Epithelial cell of esophagus (primary cell): ENCODE results near the gene DNAJA4.

Source experiments
- DNase-seq: peaks from one replicate; pipeline ENCODE4 v3.0.0; 2010; ENCODE audit warnings: low read depth
- H3K4me3 ChIP-seq: 2 replicates; pipeline ENCODE4 v1.5.1; 2011; ENCODE audit warnings: mild to moderate bottlenecking, low read length, control low read depth
- CTCF ChIP-seq: IDR thresholded peaks from 2 replicates; pipeline ENCODE4 v1.5.1; 2011; ENCODE audit warnings: low read depth, mild to moderate bottlenecking, low read length, control low read depth, inconsistent platforms; ENCODE audit not compliant: insufficient read depth; ENCODE audit errors: missing control alignments

Gene DNAJA4

DNA sequence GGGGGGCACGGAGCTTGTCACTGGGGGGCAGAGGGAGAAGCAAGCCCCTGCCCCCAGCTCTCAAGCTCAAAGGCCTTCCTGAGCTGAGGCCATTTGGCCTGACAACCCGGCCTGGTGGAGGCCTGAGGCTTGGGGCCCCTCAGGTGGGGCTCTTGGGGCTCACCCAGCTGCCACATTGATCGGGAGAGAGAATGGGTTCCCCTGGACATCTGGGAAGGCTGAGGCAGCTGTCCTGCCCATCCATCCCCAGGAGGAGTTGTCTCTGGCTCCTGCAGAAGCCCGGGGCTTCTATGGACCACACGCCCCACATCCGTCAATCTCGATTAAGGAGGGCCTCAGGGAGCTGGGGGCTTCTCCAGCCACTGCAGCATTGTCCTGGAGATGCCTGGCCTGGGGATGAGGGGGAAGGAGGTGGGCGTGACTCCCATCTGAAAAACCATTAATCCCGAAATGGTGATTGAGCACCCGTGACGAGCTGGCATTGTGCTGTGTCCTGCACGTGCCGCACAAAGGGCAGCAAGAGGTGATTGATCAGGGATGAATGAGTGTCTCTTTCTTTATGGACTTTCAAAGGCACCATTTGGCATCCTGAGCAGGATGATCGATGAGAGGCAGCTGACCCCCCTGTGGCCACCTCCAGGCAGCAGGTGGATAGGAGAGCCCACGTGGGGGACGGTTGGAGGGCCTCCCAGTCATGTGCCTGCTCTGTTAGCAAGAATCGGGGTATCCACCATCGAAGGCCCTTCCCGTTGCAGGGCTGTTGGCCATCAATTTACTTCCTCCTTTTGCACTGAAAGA, 58.6 kb downstream of the DNAJA4 start:
- DNase-seq = no peak
- no peak for TF ChIP-seq CTCF
- H3K4me3 ChIP-seq = no peak overlapping the region

- DNase-seq = no peak
- H3K4me3 ChIP-seq = no peak overlapping the region
- no peak for TF ChIP-seq CTCF
Observed at GRCh38 chr15:78323693-78324092, 59.3 kb downstream of the DNAJA4 start.

DNA sequence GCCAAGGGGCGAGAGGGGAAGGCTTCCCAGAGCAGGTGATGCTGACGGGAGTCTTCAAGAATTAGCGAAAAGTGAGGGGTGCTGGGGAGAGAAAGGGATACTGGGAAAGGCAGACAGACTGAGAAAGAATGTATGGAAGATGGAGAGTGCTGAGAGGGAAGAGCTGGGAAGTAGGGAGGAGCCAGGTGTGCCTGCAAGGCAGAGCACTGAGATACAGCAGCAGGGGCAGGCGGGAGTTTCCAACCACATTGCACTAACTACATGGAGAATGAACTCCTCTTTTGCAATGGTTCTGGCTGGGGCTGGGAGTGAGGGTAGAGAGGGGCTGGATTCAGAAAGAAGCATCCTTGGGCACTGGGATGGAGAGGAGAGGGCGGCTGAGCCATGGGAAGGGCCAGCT, 59.8 kb downstream of the DNAJA4 start:
- H3K4me3 ChIP-seq = no peak overlapping the region
- DNase-seq = no peak
- no peak for TF ChIP-seq CTCF

- H3K4me3 ChIP-seq = no peak overlapping the region
- peak; percentile 65 for DNase-seq
- no peak for TF ChIP-seq CTCF
Observed at GRCh38 chr15:78325092-78325843, 60.9 kb downstream of the DNAJA4 start.

DNA sequence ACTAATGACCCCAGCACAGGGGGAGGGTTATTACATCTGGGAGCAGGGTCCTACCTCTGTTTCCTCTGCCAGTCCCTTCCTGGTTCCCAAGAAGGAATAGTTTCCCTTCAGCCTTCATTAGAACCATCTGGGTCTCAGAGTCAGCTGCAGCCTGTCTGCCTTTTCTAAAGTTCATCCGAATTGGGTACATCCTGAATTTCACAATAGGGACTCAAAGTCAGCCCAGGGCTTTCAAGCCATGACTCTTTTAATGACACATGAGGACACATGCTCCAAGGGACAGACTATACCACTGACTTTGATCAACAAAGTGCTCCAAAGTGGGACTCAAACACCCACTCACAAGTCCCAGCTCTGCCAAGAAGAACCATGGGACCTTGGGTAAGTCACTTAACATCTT, 63.1 kb downstream of the DNAJA4 start:
- no peak for DNase-seq
- TF ChIP-seq CTCF = no peak
- H3K4me3 ChIP-seq = no peak overlapping the region

DNA sequence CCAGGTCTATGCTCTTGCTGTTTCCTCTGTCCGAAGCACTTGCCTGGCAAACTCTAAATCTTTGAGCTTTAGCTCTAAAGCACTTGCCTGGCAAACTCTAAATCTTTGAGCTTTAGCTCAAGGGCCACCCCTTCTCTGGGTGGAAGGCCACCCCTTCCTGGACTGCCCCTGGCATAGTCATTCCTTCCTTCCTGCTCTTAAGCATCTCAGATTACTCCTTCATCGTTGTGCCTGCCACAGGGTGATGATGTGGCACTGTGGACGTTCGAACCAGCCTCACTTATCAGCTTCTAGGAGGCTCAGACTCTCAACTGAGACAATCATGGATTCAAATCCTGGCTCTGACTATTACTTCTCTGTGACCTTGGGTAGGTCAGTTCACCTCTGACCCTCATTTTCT, 65.3 kb downstream of the DNAJA4 start:
- no peak for DNase-seq
- TF ChIP-seq CTCF = no peak
- no peak overlapping the region for H3K4me3 ChIP-seq
